ENCODE data around the gene DYNLT2.

DYNLT2 gene

GRCh38 chr6:169722362-169723199 is 28.8 kb downstream of the DYNLT2 start:
- peak; percentile 39 for DNase-seq (ENCODE audit: extremely low spot score)
- TF ChIP-seq L3MBTL2 (conservative IDR thresholded peaks at IDR 0.05) (peak; percentile 59), TARDBP (IDR thresholded peaks at IDR 0.05) (no peak), FOXK2 (IDR thresholded peaks at IDR 0.05) (no peak), FOXM1 (IDR thresholded peaks at IDR 0.05; ENCODE audit: borderline replicate concordance) (no peak), PKNOX1 (IDR thresholded peaks at IDR 0.05) (no peak), SUZ12 (IDR thresholded peaks at IDR 0.05) (no peak)
- ChIA-PET CTCF (interaction anchor here (1.4 kb wide), 1 partner anchor 12 kb away, joined by 3 read pairs; no protein-coding TSS in a partner anchor), POLR2A (interaction anchor here (2.8 to 4.7 kb wide), 3 partner anchors 17 to 29 kb away, joined by 12 to 49 read pairs (median 17); partner anchors contain the start of genes C6orf120, DYNLT2, ERMARD and WDR27)

- ChIA-PET POLR2A (interaction anchor here (1.6 to 3.9 kb wide), 2 partner anchors 18 to 32 kb away, joined by 4 to 17 read pairs; partner anchors contain the start of genes C6orf120, DYNLT2, ERMARD and WDR27), CTCF (no interaction called here)
Observed at GRCh38 chr6:169720207-169720855, 31.0 kb downstream of the DYNLT2 start.

GRCh38 chr6:169719117-169719516 is 32.3 kb downstream of the DYNLT2 start:
- DNase-seq (ENCODE audit: extremely low spot score), result no peak
- TF ChIP-seq SP1 (IDR thresholded peaks at IDR 0.05) (no peak), L3MBTL2 (conservative IDR thresholded peaks at IDR 0.05) (no peak), ELF4 (IDR thresholded peaks at IDR 0.05) (no peak), FOXM1 (IDR thresholded peaks at IDR 0.05; ENCODE audit: borderline replicate concordance) (no peak), FOXK2 (IDR thresholded peaks at IDR 0.05) (no peak), NFRKB (IDR thresholded peaks at IDR 0.05) (no peak), CTBP1 (IDR thresholded peaks at IDR 0.05; ENCODE audit: borderline replicate concordance) (no peak), SUZ12 (IDR thresholded peaks at IDR 0.05) (no peak), PKNOX1 (IDR thresholded peaks at IDR 0.05) (no peak), TARDBP (IDR thresholded peaks at IDR 0.05) (no peak)
- POLR2A ChIA-PET, result interaction anchor here (1.6 kb wide), 1 partner anchor 33 kb away, joined by 4 read pairs; the partner anchor contains the start of genes DYNLT2 and ERMARD
- CTCF ChIA-PET, result no interaction called here

More at GRCh38 chr6:169720207-169720855, 31.0 kb downstream of the DYNLT2 start:
- DNase-seq (ENCODE audit: extremely low spot score), result no peak
- TF ChIP-seq FOXK2 (IDR thresholded peaks at IDR 0.05), result no peak
- TF ChIP-seq BHLHE40 (IDR thresholded peaks at IDR 0.05; ENCODE audit: borderline replicate concordance), result no peak
- TF ChIP-seq TARDBP (IDR thresholded peaks at IDR 0.05), result no peak
- no peak for TF ChIP-seq PKNOX1 (IDR thresholded peaks at IDR 0.05)
- TF ChIP-seq CTBP1 (IDR thresholded peaks at IDR 0.05; ENCODE audit: borderline replicate concordance), result no peak
- TF ChIP-seq L3MBTL2 (conservative IDR thresholded peaks at IDR 0.05), result no peak

DNA sequence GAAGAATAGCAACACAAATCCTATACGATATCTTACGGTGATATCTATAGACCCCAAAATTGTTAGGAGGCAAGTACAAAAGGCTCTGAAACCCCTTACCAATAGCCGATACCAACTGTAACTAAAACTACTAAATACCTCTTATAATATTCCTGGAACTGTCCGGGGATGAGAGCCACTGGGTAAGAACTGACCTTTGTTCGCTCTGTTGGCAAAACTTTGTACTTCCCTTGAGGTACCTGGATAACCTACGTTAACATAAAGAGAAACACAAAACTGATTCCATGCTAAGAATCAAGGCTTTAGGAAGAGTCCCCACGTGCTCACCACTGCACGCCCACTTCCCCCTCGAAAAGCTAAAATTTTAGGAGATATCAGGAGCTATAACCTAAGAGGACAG is 36.8 kb downstream of the DYNLT2 start:
- ChIA-PET POLR2A (no interaction called here), CTCF (no interaction called here)
- TF ChIP-seq ARNT (IDR thresholded peaks at IDR 0.05) (no peak), CTBP1 (IDR thresholded peaks at IDR 0.05; ENCODE audit: borderline replicate concordance) (no peak), NFRKB (IDR thresholded peaks at IDR 0.05) (no peak), L3MBTL2 (conservative IDR thresholded peaks at IDR 0.05) (no peak), SP1 (IDR thresholded peaks at IDR 0.05) (no peak), ZNF384 (IDR thresholded peaks at IDR 0.05) (no peak), FOXK2 (IDR thresholded peaks at IDR 0.05) (no peak), LEF1 (IDR thresholded peaks at IDR 0.05; ENCODE audit: borderline replicate concordance) (no peak), SUZ12 (IDR thresholded peaks at IDR 0.05) (no peak), BHLHE40 (IDR thresholded peaks at IDR 0.05; ENCODE audit: borderline replicate concordance) (no peak), HDGF (IDR thresholded peaks at IDR 0.05; ENCODE audit: borderline replicate concordance) (no peak)
- DNase-seq (ENCODE audit: extremely low spot score), result no peak

DNA sequence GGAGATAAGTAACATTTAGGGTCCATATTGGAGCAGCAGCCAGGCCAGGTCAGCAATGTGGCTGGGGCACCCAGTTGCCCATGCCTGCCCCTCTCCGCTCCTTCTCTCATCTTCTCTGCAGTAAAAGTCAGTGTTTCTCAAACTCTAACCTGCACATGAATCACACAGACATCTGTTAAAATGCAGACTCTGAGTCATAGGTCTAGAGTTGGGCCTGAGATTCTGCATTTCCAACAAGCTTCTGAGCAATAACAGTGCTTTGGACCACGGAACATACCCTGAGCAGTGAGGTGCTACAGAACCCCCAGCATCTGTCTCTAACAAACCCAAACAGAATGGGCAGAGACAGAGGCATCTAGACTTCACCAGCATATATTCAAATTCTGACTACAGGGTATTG is 37.2 kb downstream of the DYNLT2 start:
- ChIA-PET POLR2A (no interaction called here), CTCF (no interaction called here)
- TF ChIP-seq CTBP1 (IDR thresholded peaks at IDR 0.05; ENCODE audit: borderline replicate concordance), result no peak
- TF ChIP-seq TARDBP (IDR thresholded peaks at IDR 0.05), result no peak
- no peak for TF ChIP-seq HDGF (IDR thresholded peaks at IDR 0.05; ENCODE audit: borderline replicate concordance)
- TF ChIP-seq ARNT (IDR thresholded peaks at IDR 0.05), result no peak
- TF ChIP-seq FOXA1 (IDR thresholded peaks at IDR 0.05), result no peak
- no peak for TF ChIP-seq L3MBTL2 (conservative IDR thresholded peaks at IDR 0.05)
- TF ChIP-seq PKNOX1 (IDR thresholded peaks at IDR 0.05), result no peak
- TF ChIP-seq FOXM1 (IDR thresholded peaks at IDR 0.05; ENCODE audit: borderline replicate concordance), result no peak
- no peak for TF ChIP-seq SUZ12 (IDR thresholded peaks at IDR 0.05)
- TF ChIP-seq BHLHE40 (IDR thresholded peaks at IDR 0.05; ENCODE audit: borderline replicate concordance), result no peak
- TF ChIP-seq ELF4 (IDR thresholded peaks at IDR 0.05), result no peak
- TF ChIP-seq FOXK2 (IDR thresholded peaks at IDR 0.05), result no peak
- no peak for TF ChIP-seq NFRKB (IDR thresholded peaks at IDR 0.05)
- TF ChIP-seq LEF1 (IDR thresholded peaks at IDR 0.05; ENCODE audit: borderline replicate concordance), result no peak
- TF ChIP-seq SP1 (IDR thresholded peaks at IDR 0.05), result no peak
- TF ChIP-seq ZNF384 (IDR thresholded peaks at IDR 0.05), result no peak
- DNase-seq (ENCODE audit: extremely low spot score), result no peak
